Spleen (tissue), 11 donors: Measurements from ENCODE around the gene ZFAND4. TPM values are rescaled to one million over a fixed set of nuclear protein-coding genes. Genes with fewer than 3 reads are reported as not detected.
"Not testable (repeated sequence)": the region's sequence is repeated elsewhere in the genome, so short reads cannot be mapped to it uniquely, and the experiment has no call there.

Experiments
- DNase-seq: peaks from one replicate; pipeline ENCODE4 v3.0.0-alpha.2; 2020
- H3K27ac ChIP-seq, 8 donors: fragments of 200-600 bp; sonication (generic) in 7 of 8; 1 replicate in 4 of 8; 2 replicates in 4 of 8; pipeline versions ENCODE4 v1.5.0 to v1.8.0; 2016 to 2021; ENCODE audit warnings: inconsistent platforms in 4 of 8, mild to moderate bottlenecking in 4 of 8, moderate library complexity in 1 of 8
- H3K27me3 ChIP-seq, 7 donors: fragments of 200-600 bp; sonication (generic) in 6 of 7; replicated peaks in 1 of 7; 1 replicate in 4 of 7; 2 replicates in 3 of 7; pipeline versions ENCODE4 v1.5.0 to v1.8.0; 2016 to 2021; ENCODE audit warnings: inconsistent platforms in 3 of 7, mild to moderate bottlenecking in 1 of 7
- H3K36me3 ChIP-seq, 6 donors: fragments of 200-600 bp; sonication (generic) in 5 of 6; 1 replicate in 4 of 6; 2 replicates in 2 of 6; pipeline versions ENCODE4 v1.5.0 to v1.8.0; 2016 to 2021; ENCODE audit warnings: inconsistent platforms in 2 of 6
- H3K4me1 ChIP-seq, 6 donors: fragments of 200-600 bp; sonication (generic) in 5 of 6; 1 replicate in 3 of 6; 2 replicates in 3 of 6; pipeline versions ENCODE4 v1.5.0 to v1.8.0; 2016 to 2021; ENCODE audit warnings: inconsistent platforms in 3 of 6
- H3K4me3 ChIP-seq, 8 donors: fragments of 200-600 bp; sonication (generic) in 7 of 8; 1 replicate in 4 of 8; 2 replicates in 4 of 8; pipeline versions ENCODE4 v1.5.0 to v1.8.0; 2016 to 2021; ENCODE audit warnings: inconsistent platforms in 4 of 8, mild to moderate bottlenecking in 4 of 8, moderate library complexity in 2 of 8
- H3K9me3 ChIP-seq, 8 donors: fragments of 200-600 bp; sonication (generic) in 7 of 8; 1 replicate in 4 of 8; 2 replicates in 4 of 8; pipeline versions ENCODE4 v1.5.0 to v1.8.0; 2016 to 2021; ENCODE audit warnings: inconsistent platforms in 4 of 8
- CTCF ChIP-seq, 11 experiments: fragments of 200-600 bp in 7 of 11; fragments of 450-650 bp in 4 of 11; sonication (generic) in 4 of 11; IDR thresholded peaks in 8 of 11; conservative IDR thresholded peaks in 3 of 11; 1 replicate in 7 of 11; 2 replicates in 4 of 11; pipeline versions ENCODE4 v1.4.0 to v1.8.0; 2016 to 2021; ENCODE audit warnings: antibody characterized with exemption in 11 of 11, inconsistent platforms in 4 of 11, mild to moderate bottlenecking in 1 of 11
- POLR2A ChIP-seq, 3 donors: fragments of 450-650 bp; IDR thresholded peaks; one replicate each; pipeline ENCODE4 v1.5.1; 2017; ENCODE audit warnings: antibody characterized with exemption in 3 of 3, mild to moderate bottlenecking in 1 of 3
- POLR2AphosphoS5 ChIP-seq, 3 donors: sonication (generic); formaldehyde crosslinking; IDR thresholded peaks; one replicate each; pipeline ENCODE4 v1.5.1; 2017; ENCODE audit warnings: antibody characterized with exemption in 3 of 3
- WGBS, 5 donors: extraction: QIAGEN DNeasy Blood & Tissue Kit in 3 of 5; methylation state at CpG; one replicate each; pipeline versions ENCODE4 v1.1.5 to v1.1.7; 2013 to 2018; 5-methylcytosine and 5-hydroxymethylcytosine counted together
- intact Hi-C: fragments of 100-400 bp; cut with DNase I; formaldehyde crosslinking; loops from one replicate; pipeline ENCODE4 v1.15.0; 2023; ENCODE audit warnings: low total_unique reads
- polyA plus RNA-seq, 3 donors: library from polyadenylated mRNA; stranded (reverse); fragments of 200-250 nt; gene quantifications; one replicate each; pipeline ENCODE4 v1.2.1, GENCODE V29; 2013
- total RNA-seq, 7 donors: library from RNA; depleted of rRNA in 3 of 7; stranded (reverse); fragments of >200 nt in 3 of 7; fragmentation: NEBNext Ultra II Directional in 4 of 7; extraction: Animal tissue kit (Norgen Biotek cat#: 25700) in 4 of 7; gene quantifications; one replicate each; pipeline versions ENCODE4 v1.1.0 to v1.2.1, GENCODE V29; 2016 to 2021
- donor health status: healthy with polysubstance abuse.
- donor health status: DM: no; HTN: no; CAD: no; lungs with moderate emphysema.
- donor health status: DM: no; HTN: no; CAD: no.
- donor health status: Bipolar disorder and iron deficiency.
- donor health status: healthy.
- donor health status: DM: no; HTN: no; CAD: no.
- donor health status: DM: yes; HTN: yes; CAD: no.

Gene ZFAND4
- total and polyA plus RNA-seq, 10 donors: 3.6 to 27.7 (median 18.4) TPM

DNA sequence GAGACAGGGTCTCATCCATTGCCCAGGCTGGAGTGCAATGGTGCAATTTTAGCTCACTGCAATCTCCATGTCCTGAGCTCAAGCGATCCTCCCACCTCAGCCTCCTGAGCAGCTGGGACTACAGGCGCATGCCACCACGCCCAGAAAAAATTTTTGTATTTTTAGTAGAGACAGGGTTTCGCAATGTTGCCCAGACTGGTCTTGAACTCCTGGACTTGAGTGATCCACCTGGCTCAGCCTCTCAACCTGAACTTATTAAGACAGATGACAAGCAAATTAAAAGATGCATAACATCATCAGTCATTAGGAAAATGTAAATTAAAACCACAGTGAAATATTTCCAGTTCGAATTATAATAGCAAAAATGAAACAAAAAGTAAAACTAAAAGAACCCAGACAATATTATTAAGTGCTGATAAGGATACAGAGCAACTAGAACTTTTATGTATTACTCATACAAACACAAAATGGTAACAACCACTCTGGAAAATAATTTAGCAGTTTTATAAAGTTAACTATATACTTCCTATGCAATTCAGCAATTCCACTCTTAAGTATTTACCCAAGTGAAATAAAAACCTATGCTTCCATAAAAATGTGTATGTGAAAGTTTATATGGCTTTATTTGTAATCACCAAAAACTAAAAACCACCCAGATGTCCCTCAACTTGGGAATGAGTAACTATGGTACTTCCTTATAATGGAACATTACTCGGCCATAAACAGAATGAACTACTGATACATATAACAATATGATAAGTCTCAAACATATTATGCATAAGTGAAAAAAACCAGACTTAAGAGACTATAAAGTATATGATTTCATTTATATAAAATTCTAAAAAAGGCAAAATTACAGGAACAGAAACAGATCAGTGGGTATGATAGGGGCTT lies 15.3 kb downstream of the ZFAND4 start:
- intact Hi-C loops: no loop called here
- 78 to 87% (median 80%) methylated on average over 6 of the region's 6 CpGs for WGBS, 5 donors

GRCh38 chr10:45655219-45655618 lies 17.4 kb downstream of the ZFAND4 start:
- Histone ChIP-seq H3K4me3 (no peak overlapping the region), H3K9me3 (peaks cover 0 to 22% (median 8%) of the 10 kb centered on the region in 8 donors), H3K36me3 (peaks cover 0 to 51% (median 8%) of the 10 kb centered on the region in 6 donors), H3K27ac (no peak overlapping the region), H3K27me3 (no peaks in the 10 kb centered on the region), H3K4me1 (peaks cover 0 to 15% (median 0%) of the 10 kb centered on the region in 6 donors)
- DNase-seq: no peak
- intact Hi-C loops: no loop called here
- TF ChIP-seq POLR2AphosphoS5 (IDR thresholded peaks at IDR 0.05): no peak
- no peak for TF ChIP-seq CTCF (IDR thresholded peaks at IDR 0.05 in 8 of 11, conservative IDR thresholded peaks at IDR 0.05 in 3 of 11)
- no peak for TF ChIP-seq POLR2A (IDR thresholded peaks at IDR 0.05)

More for the DNA sequence above, 15.3 kb downstream of the ZFAND4 start:
- peaks cover 0 to 39% (median 21%) of the 10 kb centered on the region in 8 donors for H3K9me3 ChIP-seq
- no peak for DNase-seq
- peaks cover 0 to 15% (median 0%) of the 10 kb centered on the region in 6 donors for H3K4me1 ChIP-seq
- H3K36me3 ChIP-seq: peaks cover 0 to 52% (median 7%) of the 10 kb centered on the region in 6 donors
- no peak overlapping the region for H3K4me3 ChIP-seq
- H3K27ac ChIP-seq: no peak overlapping the region
- TF ChIP-seq POLR2A (IDR thresholded peaks at IDR 0.05): no peak
- TF ChIP-seq CTCF (IDR thresholded peaks at IDR 0.05 in 8 of 11, conservative IDR thresholded peaks at IDR 0.05 in 3 of 11): no peak
- no peak for TF ChIP-seq POLR2AphosphoS5 (IDR thresholded peaks at IDR 0.05)
- no peaks in the 10 kb centered on the region for H3K27me3 ChIP-seq

DNA sequence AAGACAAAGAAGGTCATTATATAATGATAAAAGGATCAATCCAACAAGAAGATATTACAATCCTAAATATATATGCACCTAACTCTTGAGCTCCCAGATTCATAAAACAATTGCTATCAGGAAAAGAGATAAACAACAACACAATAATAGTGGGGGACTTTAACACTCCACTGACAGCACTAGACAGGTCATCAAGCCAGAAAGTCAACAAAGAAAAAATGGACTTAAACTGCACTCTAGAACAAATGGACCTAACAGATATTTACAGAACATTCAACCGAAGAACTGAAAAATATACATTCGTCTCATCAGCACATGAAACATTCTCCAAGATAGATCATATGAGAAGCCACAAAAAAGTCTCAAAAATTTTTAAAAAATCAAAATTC lies 17.8 kb downstream of the ZFAND4 start:
- H3K27me3 ChIP-seq, intact Hi-C loops, DNase-seq, H3K27ac ChIP-seq, H3K4me3 ChIP-seq: not testable (repeated sequence)
- Histone ChIP-seq H3K4me1 (peaks cover 0 to 15% (median 0%) of the 10 kb centered on the region in 6 donors), H3K9me3 (peaks cover 0 to 17% (median 3%) of the 10 kb centered on the region in 8 donors), H3K36me3 (peaks cover 0 to 51% (median 8%) of the 10 kb centered on the region in 6 donors)
- 89 to 98% (median 96%) methylated on average over 2 of the region's 2 CpGs for WGBS, 5 donors

DNA sequence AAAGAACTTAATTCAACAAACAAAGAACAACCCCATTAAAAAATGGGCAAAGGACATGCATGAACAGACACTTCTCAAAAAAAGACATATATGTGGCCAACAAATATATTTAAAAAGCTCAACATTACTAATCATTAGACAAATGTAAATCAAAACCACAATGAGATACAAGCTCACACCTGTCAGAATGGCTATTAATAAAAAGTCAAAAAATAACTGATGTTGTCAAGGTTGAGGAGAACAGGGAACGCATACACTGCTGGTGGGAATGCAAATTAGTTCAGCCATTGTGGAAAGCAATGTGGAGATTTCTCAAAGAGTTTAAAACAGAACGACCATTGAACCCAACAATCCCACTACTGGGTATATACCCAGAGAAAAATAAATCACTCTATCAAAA lies 19.1 kb downstream of the ZFAND4 start:
- TF ChIP-seq POLR2AphosphoS5 (IDR thresholded peaks at IDR 0.05) (no peak), POLR2A (IDR thresholded peaks at IDR 0.05) (no peak), CTCF (IDR thresholded peaks at IDR 0.05 in 8 of 11, conservative IDR thresholded peaks at IDR 0.05 in 3 of 11) (no peak)
- DNase-seq: no peak
- Histone ChIP-seq H3K9me3 (peaks cover 0 to 12% (median 0%) of the 10 kb centered on the region in 8 donors), H3K4me1 (peaks cover 0 to 15% (median 0%) of the 10 kb centered on the region in 6 donors), H3K27ac (no peak overlapping the region), H3K36me3 (peaks cover 0 to 48% (median 8%) of the 10 kb centered on the region in 6 donors), H3K4me3 (no peak overlapping the region), H3K27me3 (no peaks in the 10 kb centered on the region)
- intact Hi-C loops: no loop called here
- 74 to 87% (median 80%) methylated on average over 2 of the region's 2 CpGs for WGBS, 5 donors
